Measurements from ENCODE around the gene UBAC1. TPM values are rescaled to one million over a fixed set of nuclear protein-coding genes. Genes with fewer than 3 reads are reported as not detected.
A peak's percentile ranks its signal among the peaks of the same experiment; 100 is the strongest.

UBAC1 gene
- total RNA-seq, 1 donor from 2014 or later = 42.6 TPM

GRCh38 chr9:135993409-135993742, 32.2 kb upstream of the UBAC1 start:
- ATAC-seq = no peak

GRCh38 chr9:135992486-135993408, 31.6 kb upstream of the UBAC1 start:
- ATAC-seq = peak; percentile 44

GRCh38 chr9:135991771-135992170, 30.6 kb upstream of the UBAC1 start:
- ATAC-seq = no peak

GRCh38 chr9:135990468-135991429, 29.6 kb upstream of the UBAC1 start:
- ATAC-seq = peak; percentile 45

- no peak for ATAC-seq
Observed at GRCh38 chr9:135989722-135990467, 28.7 kb upstream of the UBAC1 start.

DNA sequence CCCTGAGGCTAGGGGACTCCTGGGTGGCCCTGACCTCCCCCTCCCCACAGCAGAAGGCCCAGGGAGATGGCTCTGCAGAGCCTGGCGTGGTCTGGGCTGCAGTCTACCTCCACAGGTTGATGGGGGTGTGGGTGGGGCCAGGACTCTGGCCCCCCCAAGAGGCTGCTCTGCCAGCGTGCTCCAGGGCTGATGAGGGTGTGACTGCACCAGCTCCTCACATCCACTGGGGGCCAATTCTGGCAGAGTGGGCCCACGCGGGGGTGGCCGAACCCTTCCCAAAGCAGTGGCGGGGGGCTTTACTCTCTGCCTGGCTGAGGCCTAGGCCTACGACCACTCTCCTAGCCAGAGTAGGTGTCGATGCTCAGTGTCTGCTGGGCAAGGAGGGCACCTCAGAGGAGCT, 28.0 kb upstream of the UBAC1 start:
- no peak for ATAC-seq

DNA sequence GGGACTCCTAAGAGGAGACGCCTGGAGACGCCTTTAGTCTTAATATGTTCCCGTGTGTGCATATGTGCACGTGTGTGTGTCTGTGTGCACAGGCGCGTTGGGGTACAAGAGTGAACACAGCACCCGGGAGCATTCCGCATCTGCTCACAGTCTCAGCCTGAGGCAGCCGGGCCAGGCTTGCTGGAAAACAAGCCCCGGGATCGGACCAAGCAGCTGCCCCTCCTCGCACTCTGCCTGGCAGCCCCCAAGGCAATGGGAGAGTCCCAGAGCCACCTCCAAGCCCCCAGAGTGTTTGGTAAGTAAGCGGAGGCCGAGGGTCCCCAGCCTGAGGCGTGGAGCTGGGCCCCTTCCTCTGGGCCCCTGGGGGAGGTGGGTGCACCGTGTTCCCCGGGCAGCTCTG, 27.3 kb upstream of the UBAC1 start:
- no peak for ATAC-seq

DNA sequence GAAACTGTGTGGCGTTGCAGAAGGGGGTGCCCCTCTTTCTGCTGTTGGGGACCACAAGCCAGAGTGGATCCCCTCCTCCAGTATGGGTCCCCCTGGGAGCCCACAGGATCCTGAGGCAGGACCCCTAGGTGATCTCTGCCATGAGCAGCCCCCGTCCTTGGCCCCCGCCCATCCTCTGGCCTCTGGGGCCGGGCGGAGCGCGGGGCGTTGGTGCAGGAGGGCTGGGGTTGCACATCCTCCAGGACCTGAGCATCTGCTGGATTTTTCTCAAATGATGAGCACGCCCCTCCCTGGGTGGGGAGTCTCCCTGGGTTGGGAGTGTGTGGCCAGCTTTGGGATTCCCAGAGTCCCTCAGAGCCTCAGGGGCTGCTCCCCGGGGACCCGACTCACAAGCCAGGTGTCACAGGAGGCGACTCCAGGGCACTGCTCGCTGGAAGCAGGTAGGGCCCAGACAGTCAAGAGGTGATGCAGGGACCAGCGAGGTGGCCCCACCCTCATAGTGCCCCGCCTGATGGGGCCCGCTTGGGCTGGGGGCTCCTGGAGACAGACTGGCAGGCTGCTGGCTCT, 26.7 kb upstream of the UBAC1 start:
- no peak for ATAC-seq

DNA sequence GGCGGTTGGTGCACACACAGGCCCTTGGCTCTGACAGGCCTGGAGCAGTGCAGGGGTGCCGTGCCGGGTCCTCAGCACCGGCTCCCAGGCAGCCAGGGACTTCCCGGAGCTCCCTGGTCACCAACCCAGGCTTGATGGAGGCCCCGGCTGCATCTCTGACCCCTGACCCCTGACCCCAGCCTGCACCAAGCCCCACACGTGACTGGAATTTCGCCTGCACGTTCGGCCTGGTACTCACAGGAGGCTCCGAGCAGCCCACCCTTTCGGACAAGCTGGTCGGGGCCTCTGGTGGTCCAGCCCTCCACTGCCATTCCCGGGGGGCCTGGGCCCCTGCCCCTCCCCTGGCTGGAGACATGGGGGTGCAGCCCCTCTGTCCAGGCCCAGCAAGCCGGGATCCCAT, 25.4 kb upstream of the UBAC1 start:
- ATAC-seq = no peak

- no peak for ATAC-seq
Observed at GRCh38 chr9:135985889-135986288, 24.7 kb upstream of the UBAC1 start.

GRCh38 chr9:135985459-135985774, 24.2 kb upstream of the UBAC1 start:
- no peak for ATAC-seq

- ATAC-seq = no peak
Observed at GRCh38 chr9:135984072-135984710, 23.0 kb upstream of the UBAC1 start.

- no peak for ATAC-seq
Observed at GRCh38 chr9:135983208-135984071, 22.3 kb upstream of the UBAC1 start.

DNA sequence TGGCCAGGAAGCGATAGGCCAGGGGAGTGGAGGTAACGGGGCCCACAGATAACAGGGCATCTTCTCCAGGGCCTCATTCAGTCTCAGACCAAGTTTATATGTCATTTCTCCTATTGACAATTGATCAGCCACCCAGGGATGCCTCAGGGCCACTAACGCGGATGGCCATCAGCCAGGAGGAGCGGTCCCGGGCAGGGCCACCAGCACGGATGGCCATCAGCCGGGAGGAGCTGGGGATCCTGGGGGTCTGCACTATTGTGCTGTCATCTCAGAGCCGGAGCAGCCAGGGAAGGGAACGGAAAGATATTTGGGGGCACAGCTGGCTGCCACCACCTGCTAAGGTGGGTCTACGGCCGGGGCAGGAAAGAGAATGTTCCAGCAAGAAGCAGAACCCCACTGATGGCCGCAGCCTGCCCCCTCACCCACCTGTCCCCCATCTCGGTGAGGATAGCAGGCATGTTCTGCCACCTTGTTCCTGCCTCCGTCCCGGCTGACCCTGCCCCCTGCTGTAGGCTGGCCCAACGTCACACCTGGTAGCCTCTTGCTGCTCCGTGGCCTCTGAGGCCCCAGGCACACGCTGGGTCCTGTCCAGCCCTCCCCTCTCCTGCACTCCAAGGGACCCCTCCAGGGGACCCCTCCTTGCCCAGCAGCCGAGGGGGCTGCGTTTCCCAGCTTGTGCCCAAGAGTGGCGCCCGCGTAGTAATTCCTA, 21.5 kb upstream of the UBAC1 start:
- ATAC-seq = no peak

DNA sequence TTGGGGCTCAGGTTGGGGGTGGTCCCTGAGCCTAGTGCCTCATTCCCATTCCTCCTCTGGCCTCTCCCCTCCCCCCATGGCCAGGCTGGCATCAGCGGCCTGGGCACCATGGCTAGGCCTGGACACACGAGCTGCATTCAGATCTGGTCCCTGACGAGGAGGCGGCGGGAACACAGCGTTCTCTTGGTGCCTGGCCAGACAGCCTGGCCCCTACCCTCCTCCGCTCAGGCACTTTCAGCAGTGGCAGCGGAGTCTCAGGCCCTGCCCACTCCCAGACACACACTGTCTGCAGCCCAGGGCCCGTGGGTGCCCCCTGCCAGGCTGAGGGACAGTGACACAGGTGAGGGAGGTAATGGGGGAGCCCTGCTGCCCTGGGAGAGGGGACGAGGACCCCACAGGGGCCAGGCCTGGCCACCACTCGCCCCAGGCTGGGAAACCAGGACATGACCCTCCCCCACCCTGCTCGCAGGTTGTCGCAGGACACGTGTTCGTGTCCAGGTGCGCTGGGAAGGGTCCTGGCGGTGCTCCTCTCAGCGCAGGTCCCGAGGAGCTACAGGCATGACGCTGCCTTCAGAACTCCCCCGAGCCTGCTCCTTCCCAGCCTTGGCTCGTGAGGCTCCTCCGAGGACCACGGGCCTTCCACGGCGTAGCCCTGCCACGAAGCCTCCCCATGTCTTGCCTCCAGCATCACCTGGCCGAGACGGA, 19.9 kb upstream of the UBAC1 start:
- ATAC-seq = no peak

GRCh38 chr9:135979547-135980166, 18.5 kb upstream of the UBAC1 start:
- ATAC-seq = peak; percentile 6

DNA sequence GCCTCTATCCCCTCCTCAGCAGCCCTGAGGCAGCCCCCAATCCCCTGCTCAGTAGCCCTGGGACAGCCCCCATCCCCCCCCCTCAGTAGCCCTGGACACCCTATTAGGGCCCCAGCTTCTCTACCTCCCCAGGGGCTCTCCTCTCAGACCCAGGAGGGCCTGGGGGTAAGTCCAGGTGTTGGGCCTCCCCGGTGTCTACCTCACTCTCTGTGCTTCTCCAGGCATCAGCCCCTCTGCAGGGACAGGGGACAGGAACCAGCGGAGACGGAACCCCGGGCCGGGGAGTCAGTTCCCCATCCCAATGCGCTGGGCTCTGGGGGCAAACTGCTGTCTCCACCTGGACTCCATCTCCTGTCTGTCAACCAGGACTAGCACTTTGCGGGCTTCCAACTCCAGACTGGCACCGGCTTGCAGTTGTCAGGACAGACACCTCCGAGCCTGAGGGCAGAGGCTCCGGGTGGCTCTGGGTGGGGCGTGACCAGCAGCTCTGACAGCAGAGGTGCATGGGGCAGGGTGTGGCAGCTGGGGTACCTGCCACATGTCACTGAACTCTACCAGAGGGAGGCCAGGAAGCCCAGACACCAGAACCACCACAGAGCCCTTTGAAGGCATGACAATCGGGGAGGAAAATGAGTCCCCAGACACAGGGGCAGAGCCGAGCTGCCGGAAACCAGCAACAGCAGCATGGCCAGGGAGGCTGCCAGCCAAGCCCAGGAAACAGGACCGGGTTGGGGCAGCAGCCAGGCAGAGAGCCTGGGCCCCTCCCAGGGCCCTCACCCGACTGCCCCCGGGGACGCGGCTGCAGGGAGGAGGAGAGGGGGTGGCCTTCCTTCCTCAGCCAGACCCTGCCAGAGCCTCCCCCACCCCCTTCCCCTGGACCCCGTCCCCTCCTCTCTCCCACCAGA, 17.7 kb upstream of the UBAC1 start:
- peak; percentile 31 for ATAC-seq

- ATAC-seq = no peak
Observed at GRCh38 chr9:135976944-135977343, 15.8 kb upstream of the UBAC1 start.
